Fibroblast of skin of left quadriceps (primary cell): ENCODE measurements around the gene PLCL2.
"Not testable (repeated sequence)": the region's sequence is repeated elsewhere in the genome, so short reads cannot be mapped to it uniquely, and the experiment has no call there.

ENCODE experiments used
- DNase-seq, 2 experiments: peaks; one replicate each; pipeline ENCODE4 v3.0.0-alpha.2; 2013; ENCODE audit warnings: low read depth in 2 of 2

PLCL2 gene

DNA sequence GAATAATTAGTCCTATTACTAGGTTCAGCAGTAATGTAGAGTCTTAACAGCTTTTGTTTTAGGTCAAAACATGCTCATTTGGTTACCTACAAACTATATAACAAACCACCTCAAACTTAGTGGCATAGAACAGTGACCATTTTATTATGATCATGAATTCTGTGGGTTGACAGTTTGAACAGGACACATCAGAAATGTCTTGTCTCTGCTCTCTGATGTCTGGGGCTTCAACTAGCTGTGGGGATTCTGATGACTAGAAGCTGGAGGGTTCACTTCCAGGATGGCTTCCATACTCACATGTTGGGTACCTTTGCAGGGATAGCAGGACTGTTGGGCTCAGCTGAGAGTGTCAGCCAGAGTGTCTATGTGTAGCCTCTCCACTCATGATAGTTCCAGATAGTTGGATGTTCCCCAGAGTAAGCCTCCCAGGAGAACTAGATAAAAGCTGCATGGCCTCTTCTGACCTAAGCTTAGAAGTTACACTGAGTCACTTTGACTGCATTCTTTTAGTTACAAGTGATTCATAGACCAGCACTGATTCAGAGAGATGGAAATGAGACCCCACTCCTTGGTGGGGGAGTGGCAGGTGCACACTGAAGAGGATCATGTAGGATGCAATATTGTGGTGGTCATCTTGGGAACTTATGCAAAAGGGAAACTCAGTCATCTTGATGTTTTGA, 32.6 kb downstream of the PLCL2 start:
- DNase-seq: no peak

DNA sequence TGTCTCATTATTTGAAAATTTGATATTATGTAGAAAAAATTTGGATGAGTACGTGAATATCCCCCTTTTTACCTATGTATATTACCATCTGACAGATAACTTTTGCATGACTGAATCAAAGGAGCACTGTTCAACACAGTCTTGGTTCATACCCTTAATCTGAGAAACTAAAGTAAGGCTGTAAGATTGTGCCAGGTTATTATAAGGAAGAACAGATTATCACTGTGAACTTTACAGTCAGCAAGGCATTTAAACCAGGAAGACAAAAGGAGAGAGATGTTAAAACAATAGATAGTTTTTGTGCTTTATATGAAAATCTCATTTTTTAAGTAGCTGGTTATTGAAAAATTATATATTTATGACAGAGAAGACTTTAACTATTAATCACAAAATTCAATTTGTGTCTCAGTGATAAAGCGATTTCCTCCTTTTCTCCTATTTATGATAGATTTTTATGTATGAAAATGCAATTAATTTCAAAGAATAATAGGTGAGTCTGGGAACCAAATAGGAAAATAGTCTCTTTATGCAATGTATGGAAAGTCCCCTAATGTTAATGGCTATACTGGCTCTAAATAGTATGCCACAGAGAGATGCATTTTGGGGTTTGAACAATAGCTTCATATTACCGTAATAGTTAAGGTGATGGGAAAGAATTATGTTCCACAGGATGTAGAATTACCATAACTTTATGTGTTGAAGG, 33.4 kb downstream of the PLCL2 start:
- no peak for DNase-seq

DNA sequence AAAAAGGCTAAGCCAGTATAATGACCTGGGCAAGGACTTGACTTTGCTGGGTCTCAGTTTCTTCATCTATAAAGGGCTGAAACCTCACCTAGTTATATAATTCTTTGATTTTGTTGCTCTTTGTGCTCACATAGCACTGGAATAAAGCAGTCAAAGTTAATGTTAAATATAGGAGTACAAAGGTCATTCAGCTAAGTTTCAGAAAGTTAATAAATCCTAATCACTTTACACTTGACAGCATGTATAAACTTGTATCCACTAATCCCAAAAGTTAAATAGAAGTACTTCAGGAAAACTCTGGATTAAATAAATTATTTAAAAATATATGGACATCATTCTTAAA, 33.9 kb downstream of the PLCL2 start:
- no peak for DNase-seq

DNA sequence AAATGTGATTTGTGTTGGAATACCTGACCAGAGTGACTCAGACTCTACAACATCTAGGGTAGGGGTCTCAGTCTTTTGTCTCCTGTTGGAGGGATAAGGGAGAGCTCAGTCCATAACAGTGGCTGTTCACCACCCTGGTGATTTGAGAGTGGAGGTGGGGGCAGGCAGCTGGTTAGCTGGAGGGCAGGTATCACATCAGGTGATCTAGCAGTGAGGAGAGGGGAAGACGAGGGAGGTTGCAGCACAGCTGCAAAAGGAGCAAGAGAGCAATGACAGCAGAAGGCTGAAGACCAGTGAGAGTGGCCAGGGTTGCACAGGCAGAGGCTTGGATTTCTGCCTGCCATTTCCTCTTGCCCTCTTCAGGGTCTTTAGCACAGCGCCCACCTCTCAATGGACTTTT, 38.4 kb downstream of the PLCL2 start:
- no peak for DNase-seq

DNA sequence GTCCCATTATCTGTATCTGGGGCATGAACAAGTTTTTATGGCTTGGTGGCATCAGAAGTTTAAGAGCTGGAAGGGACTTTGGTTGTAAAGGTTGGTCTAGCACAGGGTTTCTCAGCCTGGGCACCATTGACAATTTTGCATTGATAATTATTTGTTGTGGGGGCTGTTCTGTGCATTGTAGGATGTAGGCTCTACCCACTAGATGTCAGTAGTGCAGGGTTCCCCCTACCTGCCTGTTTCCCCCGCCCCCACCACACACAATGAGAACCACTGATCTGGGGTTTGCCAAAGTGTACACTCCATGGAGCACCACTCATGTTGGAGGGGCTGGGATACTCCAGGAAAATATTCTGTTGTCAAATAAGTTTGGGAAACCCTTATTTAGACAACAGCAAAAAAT, 42.7 kb downstream of the PLCL2 start:
- DNase-seq: no peak

DNA sequence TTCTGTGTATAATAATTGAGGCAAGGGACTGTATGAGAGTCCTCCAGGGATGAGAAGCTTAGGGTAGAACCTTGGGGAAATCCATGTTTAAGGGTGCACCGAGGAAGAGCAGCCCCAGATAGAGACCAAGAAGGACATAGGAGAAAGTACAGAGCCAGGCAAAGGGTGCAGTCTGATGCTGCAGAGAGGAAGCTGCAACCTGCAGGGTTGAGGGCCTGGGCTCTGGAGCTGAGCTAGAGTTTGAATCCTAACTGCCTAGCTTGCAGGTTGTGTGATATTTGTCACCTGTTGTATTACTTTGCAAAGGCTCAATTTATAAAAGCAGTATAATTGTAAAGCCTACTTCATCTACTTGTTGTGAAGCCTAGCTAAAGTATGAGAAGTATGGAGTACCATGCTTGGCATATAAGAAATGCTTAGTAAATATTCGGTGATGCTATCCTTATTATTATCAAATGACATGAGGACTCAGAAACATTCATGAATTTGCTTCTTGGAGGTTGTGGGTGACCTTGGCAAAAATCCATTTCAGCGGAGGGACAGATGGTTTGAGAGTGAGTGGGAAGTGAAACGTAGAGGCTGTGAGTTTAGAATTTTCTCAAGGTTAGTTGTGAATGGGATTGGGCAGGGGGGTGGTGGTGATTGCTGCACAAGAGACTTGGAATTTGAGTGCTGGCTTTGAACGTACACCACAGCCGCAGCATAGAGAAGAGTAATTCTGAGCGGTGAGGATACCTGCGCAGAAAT, 43.8 kb downstream of the PLCL2 start:
- DNase-seq: no peak

DNA sequence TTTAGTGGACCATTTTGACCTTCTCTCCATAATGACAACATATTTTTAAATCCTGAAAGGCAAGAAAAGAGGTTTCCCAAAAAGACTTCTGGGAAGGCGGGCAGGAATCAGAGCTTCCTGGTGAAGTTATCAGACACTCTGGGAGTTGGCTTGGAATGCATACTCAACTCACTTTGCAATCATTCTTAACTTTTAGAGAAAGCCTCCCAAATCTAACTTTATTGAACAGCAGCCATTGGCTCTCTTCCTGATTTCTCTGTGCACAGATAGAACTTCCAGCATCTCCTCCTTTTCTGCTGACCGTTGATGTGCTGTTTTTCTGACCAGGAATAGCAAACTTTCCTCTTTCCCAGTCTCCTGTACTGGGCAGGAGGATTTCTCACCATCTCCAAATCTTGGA, 44.6 kb downstream of the PLCL2 start:
- no peak for DNase-seq

DNA sequence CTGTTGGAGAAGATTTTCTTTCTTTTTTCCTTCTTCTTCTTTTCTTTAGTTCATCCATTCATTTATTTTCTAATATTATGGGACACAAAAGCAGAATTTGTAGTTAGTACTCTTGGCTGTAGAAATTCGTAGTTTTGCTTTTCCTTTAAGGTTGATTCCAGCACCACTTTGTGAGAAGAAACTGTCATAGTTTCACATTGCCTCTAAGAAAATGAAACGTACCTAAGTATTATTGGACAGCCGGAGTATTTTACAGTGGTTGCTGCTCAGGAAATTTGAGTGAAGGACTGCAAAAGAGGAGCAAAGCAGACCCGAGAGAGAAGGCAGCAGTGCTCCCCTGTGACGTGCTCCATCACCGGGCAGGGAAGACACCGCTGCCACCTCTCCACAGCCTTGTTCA, 48.1 kb downstream of the PLCL2 start:
- DNase-seq: no peak

DNA sequence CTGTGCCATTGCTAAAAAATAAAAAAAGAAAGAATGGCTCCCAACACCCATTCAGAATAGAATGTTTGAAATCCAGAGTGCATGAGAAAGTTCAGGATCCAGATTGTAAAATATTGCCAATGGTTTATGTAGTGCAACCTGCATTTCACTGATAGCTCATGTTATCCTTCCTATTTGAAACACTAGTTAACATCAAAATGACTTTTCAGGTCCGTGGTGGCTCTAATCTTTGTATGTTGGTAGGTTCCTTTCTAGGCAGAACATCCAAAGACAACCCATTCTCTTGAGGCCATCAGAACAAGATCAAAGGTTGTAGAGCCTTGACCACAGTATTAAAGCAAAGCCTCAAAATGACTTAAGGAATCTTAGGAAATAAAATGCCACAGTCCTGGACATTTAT, 51.0 kb downstream of the PLCL2 start:
- no peak for DNase-seq

DNA sequence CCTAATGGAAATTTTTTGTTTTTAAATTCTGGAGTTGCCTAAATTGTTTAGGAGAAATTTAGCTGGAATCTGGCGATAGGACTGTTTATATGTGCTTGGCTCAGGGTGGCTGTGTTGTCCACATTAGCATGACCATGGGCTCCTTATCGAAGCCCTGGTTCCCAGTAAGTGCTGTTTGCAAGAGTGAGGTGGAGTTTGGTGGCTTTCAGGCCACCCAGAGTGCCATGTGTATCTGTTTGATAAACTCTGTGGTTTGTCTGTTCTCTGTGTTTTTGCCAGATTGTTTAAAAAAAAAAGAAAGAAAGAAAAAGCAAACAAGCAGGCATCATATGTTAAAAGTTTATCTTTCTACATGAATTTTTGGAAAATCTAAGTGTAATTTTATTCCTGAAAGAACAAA, 51.5 kb downstream of the PLCL2 start:
- DNase-seq: no peak

DNA sequence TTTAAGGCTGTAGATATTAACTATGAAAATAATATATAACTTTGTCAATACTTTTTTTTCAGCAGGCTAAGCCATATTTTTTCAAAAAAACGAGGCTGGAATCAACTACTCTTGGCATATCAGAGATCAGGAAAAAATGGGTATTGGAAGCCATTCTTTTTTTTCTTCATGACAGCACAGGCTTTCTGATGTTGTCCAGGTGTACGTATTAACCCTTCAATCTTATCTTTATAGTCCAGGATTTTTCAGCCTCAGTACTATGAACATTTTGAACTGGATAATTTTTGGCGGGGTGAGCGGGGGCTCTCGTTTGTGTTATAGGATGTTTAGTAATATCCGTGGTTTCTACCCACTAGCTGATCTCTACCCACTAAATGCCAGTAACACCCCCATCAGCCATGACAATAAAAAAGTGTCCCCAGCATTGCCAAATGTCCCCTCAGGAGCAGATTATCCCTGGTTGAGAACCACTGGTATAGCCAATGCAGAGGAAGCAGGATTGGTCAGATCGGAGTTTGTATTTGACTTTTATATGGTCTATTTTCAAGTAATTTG, 52.0 kb downstream of the PLCL2 start:
- no peak for DNase-seq

DNA sequence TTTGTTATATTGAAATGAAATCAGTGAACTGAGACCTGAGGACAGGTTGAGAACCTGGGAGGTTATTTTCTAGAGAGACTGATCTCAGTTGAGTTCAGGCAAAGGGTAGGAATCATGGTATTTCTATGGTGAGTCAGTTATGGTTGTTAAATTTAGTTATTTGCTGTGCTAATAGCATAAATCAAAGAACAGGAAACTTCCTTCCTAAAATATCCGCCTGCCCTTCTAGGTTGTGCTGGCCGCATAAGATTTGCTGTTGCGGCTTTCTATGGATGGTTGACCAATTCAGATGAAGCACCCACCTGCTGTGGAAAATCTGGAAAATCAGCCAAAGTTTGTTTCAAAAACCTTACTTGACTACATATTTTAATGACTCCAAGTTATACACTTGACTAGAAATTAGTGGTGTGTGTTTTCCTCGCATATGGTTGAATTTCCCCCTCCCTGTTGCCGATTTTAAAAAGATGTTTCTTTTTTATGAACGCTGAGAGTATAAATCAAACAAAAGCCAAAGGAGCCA, 52.6 kb downstream of the PLCL2 start:
- DNase-seq: no peak

DNA sequence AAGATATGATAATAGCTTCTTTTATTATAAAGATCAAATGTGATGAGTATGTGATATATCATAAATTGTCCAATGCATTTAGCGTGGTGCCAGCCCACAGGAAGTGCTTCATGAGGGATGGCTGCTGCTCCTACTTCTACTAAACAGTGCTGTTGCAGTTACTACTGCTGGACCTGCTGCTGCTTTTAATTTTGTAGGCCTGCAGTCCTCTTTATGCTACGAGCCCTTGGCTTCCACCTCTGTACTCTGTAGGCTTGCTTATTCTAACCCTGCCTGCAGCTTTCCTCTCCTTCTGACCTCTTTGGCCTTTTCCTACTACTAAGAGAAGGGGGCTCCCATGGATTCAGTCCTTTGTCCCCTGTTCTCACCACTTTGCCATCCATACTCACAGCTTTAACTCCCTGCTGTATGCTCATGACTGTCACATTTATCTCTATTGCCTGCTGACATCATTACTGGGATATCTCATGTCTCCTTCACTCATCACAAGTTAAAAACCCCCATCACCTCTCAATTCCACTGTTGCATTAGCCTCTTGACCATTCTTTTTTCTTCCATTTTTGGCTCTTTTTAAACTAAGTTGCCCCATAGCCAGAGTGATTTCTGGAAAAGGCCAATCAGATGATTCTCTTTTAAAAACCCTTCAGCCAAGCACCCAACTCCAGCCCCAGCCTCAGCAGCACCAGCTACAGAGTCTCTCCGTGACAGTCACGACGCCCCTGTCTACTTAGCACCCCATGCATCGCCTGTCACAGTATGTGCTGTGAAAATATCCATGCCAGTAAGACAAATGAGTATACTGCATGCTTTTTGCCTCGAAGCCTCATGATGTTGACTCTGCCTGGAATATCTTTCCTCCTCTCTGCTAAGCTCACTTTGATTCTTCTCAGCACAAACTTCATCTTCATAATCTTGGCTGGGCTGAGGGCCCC, 56.3 kb downstream of the PLCL2 start:
- no peak for DNase-seq

DNA sequence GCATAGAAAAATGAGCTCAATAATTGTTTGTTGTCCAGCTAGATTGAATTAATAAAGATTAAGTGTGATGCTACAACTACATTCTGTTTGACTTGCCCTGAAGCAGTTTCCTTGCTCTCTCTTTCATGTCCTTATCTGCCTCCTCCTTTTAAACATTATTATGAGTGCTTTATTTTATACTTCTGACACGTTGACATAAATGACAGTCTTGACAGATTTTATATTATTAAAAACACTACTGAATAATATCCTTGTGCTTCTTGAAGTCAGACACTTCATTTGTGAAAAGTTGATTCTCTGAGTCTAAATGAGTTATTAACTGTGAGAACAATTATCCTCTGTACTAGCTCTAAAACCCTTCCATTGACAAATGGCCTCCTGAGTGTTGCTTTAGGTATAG, 58.2 kb downstream of the PLCL2 start:
- DNase-seq: no peak

DNA sequence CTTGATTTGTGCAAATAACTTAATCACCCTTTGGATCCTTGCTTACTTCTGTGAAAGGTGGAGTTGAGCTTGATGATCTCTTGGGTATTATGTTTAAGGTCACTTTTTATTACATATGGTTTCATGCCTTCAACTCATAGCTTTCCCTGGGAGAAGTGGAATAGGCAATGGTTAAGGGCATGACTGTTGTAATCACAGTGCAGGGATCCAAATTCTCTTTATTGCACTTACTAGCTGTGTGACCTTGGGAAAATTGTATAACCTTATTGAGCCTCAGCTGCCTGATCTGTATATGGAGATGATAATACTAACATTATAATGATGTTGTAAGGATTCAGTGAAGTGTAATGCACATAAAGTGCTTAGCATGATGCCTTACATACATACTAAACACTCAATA, 59.1 kb downstream of the PLCL2 start:
- no peak for DNase-seq

DNA sequence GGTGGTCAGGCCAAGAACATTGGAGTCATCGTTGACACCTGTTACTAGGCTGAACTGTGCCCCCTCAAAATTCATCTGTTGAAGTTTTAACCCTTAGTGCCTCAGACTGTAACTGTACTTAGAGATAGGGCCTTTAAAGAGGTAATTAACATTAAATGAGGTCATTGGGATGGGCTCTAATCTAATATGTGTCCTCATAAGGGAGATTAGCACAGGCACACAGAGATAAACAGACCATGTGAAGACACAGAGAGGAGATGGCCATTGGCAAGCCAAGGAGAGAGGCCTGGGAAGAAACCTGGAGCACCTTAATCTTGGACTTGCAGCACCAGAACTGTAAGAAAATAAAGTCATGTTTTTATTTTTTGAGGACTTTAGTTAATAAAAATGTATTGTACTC, 59.6 kb downstream of the PLCL2 start:
- DNase-seq: no peak

DNA sequence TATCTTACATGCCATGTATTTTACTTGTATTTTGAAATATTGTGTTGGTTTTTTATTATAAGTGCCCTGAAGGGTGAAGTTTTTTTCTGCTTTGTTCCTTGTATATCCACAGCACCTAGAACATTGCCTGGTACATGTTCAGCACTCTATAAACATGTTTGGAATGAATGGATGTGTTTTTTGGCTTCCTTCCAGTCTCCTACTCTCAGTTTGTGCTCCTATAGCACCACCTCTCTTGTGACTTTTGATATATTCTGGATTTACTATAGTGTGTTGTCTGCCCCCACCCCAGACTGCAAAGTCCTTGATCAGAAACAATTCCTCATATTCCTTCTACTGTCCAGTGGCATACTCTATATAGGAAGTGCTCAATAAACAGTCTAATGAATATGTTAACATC, 60.6 kb downstream of the PLCL2 start:
- peak in 1 of 2 experiments; percentile 3 for DNase-seq

DNA sequence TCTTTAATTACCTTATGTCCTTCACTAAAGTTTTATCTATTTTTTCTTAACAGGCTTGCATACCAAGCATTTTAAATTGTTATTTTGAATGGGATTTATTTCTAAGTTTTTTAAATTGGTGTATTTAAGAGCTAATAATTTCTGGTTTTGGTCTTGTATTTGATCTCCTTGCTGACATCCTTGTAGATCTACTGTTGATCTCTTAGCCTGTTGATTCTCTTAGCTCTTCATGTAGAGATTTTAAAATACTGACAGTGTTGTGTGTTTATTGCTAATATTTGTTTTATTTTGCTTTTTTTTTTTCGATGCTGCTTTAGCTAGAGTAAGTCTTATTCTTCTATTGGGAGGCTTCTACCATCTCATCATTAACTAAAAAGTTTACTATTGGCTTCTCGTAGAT, 65.5 kb downstream of the PLCL2 start:
- no peak for DNase-seq

DNA sequence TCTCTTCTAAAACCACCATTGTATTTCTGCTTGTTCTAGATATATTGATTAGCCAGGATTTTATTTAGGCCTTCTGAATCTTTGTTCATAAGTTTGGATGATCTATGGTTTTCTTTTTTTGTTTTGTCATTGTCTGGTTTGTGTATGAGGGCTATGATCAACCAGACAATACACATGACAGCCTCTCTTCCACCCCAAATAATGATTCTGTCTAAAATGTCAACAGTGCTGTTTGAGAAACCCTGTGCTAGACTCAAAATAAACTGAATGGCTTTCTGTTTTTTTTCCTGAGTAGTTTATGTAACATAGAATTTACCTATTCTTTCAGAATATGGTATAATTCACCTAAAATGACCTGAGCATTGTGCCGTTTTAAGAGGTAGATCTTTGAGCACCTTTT, 66.1 kb downstream of the PLCL2 start:
- no peak for DNase-seq

DNA sequence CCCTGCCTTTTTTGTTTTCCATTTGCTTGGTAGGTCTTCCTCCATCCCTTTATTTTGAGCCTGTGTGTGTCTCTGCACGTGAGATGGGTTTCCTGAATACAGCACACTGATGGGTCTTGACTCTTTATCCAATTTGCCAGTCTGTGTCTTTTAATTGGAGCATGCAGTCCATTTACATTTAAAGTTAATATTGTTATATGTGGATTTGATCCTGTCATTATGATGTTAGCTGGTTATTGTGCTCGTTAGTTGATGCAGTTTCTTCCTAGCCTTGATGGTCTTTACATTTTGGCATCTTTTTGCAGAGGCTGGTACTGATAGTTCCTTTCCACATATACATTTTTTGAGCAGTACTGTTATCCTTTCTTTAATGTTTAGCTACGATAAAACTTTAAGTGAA, 73.1 kb downstream of the PLCL2 start:
- not testable (repeated sequence) for DNase-seq

DNA sequence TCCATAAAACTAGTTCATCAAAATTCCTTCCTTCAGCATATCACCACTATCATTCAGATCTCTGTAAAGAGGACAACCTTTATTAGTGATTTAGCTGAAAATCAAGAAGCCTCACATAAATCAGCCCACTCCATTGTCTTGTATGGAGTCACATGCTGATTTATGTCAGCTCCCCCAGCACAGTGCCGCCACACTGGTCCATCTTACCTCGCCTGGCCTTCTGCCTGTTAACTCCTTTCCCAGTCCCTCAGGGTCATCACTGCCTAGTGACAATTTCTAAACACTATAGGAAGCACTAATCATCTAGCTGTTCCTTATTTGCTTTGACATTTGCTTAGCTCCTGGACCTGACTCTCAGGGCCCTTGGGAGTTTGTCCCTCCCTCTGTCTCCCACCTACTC, 75.4 kb downstream of the PLCL2 start:
- no peak for DNase-seq
